ENCODE results near the gene NINJ2. TPM values are rescaled to one million over a fixed set of nuclear protein-coding genes. Genes with fewer than 3 reads are reported as not detected.

Gene NINJ2
- total and polyA plus RNA-seq, 10 of the 15 experiments (the other 5 are each of a cell fraction or from before 2014, with no cell fraction given): 8.9 to 51.6 (median 21.3) TPM

- RAD21 ChIA-PET (ENCODE audit: unreplicated experiment): interaction anchor here (1.7 to 5.2 kb wide), 5 partner anchors 11 to 265 kb away, joined by 4 to 75 read pairs (median 20); partner anchors contain the start of genes RAD52 and WNK1
- DNase-seq (ENCODE audit: low read depth, low spot score) (no peak), FAIRE-seq (no peak), ATAC-seq (no peak)
- CTCF ChIA-PET: interaction anchor here (1.4 to 6.1 kb wide), 2 partner anchors 66 to 132 kb away, joined by 5 to 38 read pairs; partner anchors contain the start of gene WNK1
- H2AFZ ChIP-seq (ENCODE audit: control insufficient read depth, low read depth, low read length): peak overlapping the region; percentile 30
- intact Hi-C loops (cut with micrococcal nuclease; ENCODE audit: unreplicated experiment) (no loop called here), in situ Hi-C loops (cut with MboI) (no loop called here)
- H3K27ac ChIP-seq (ENCODE audit: control insufficient read depth, insufficient read depth): 0 out of 2 replicates have a peak overlapping the region, but pooled peaks have one; percentile 13
- POLR2A ChIA-PET: interaction anchor here (1.1 to 4.8 kb wide), 6 partner anchors 11 to 66 kb away, joined by 3 to 55 read pairs (median 8); partner anchors contain the start of gene WNK1
- WGBS (ENCODE audit: insufficient coverage, insufficient replicate concordance, low lambda C conversion rate, missing lambda C conversion rate): 75% methylated on average over 4 of the region's 4 CpGs
- no TSS peak for BruUV-seq (replicated peaks)
- H3K79me2 ChIP-seq (ENCODE audit: control insufficient read depth, insufficient read depth, low read length): no peaks in the 10 kb centered on the region
- no peaks in the 10 kb centered on the region for H3K9me3 ChIP-seq (replicated peaks; ENCODE audit: control insufficient read depth, insufficient read depth, low read length)
- H4K20me1 ChIP-seq (ENCODE audit: control insufficient read depth, insufficient read depth): no peaks in the 10 kb centered on the region
- SMC1A ChIA-PET (ENCODE audit: uncharacterized antibody, unreplicated experiment): interaction anchor here (0.6 to 6.9 kb wide), 11 partner anchors 9 to 73 kb away, joined by 3 to 76 read pairs (median 5); partner anchors contain the start of gene WNK1
- H3K27me3 ChIP-seq (replicated peaks in 1 of 2; ENCODE audit: control insufficient read depth in 2 of 2, insufficient read depth in 2 of 2, low read length in 1 of 2): no peaks in the 10 kb centered on the region
- no peaks in the 10 kb centered on the region for H3K36me3 ChIP-seq (ENCODE audit: control insufficient read depth in 2 of 2, insufficient read depth in 2 of 2, low read length in 1 of 2)
- no peak overlapping the region for H3K9ac ChIP-seq (ENCODE audit: control insufficient read depth, insufficient read depth, low read length)
- no peak overlapping the region for H3K4me2 ChIP-seq (ENCODE audit: control insufficient read depth, insufficient read depth)
- peaks cover 40% of the 10 kb centered on the region for H3K4me1 ChIP-seq (ENCODE audit: control insufficient read depth, insufficient read depth, low read length)
- peak in 1 of 2 experiments; percentile 59; a peak in 1 of 4 replicates for TF ChIP-seq BHLHE40 (IDR thresholded peaks at IDR 0.05; ENCODE audit: borderline replicate concordance in 1 of 2, low read depth in 2 of 2, low read length in 1 of 2)
- TF ChIP-seq ESRRA (IDR thresholded peaks at IDR 0.05; ENCODE audit: low read length): no peak
- TF ChIP-seq ZNF687 (IDR thresholded peaks at IDR 0.05): peak; percentile 51; the same call in 1 of the 2 replicates
- TF ChIP-seq MTA3 (IDR thresholded peaks at IDR 0.05; ENCODE audit: borderline replicate concordance, low read length): no peak
- peak; percentile 30; the same call in 1 of the 2 replicates for TF ChIP-seq MTA2 (IDR thresholded peaks at IDR 0.05; ENCODE audit: low read depth)
- no peak overlapping the region for H3K4me3 ChIP-seq
These were observed 21.2 kb upstream of the NINJ2 start for GRCh38 chr12:684416-684815.

Measured in GM12878 (cell line).